Neural progenitor cell (in vitro differentiated cells): Measurements from ENCODE around the gene C11orf42. TPM values are rescaled to one million over a fixed set of nuclear protein-coding genes. Genes with fewer than 3 reads are reported as not detected.

ENCODE experiments used
- DNase-seq: peaks from one replicate; pipeline ENCODE4 v3.0.0-alpha.2; 2016; ENCODE audit warnings: low spot score
- H2AFZ ChIP-seq: fragments of 200-600 bp; sonication (generic); replicated peaks from 2 replicates; pipeline ENCODE4 v1.6.1; 2016; ENCODE audit warnings: antibody characterized with exemption
- H3F3A ChIP-seq: fragments of 200-600 bp; sonication (generic); 2 replicates; pipeline ENCODE4 v1.6.1; 2016; ENCODE audit warnings: antibody characterized with exemption, low read depth
- H3K27ac ChIP-seq: fragments of 200-600 bp; sonication (generic); 2 replicates; pipeline ENCODE4 v1.5.1; 2016; ENCODE audit warnings: mild to moderate bottlenecking
- H3K27me3 ChIP-seq: fragments of 200-600 bp; sonication (generic); 2 replicates; pipeline ENCODE4 v1.6.1; 2016; ENCODE audit warnings: mild to moderate bottlenecking, moderate library complexity
- H3K36me3 ChIP-seq: fragments of 200-600 bp; sonication (generic); 2 replicates; pipeline ENCODE4 v1.5.1; 2016
- H3K4me1 ChIP-seq: fragments of 200-600 bp; sonication (generic); 2 replicates; pipeline ENCODE4 v1.6.1; 2016; ENCODE audit warnings: mixed run types
- H3K4me2 ChIP-seq: fragments of 200-600 bp; sonication (generic); 2 replicates; pipeline ENCODE4 v1.6.1; 2016
- H3K4me3 ChIP-seq: fragments of 200-600 bp; sonication (generic); 2 replicates; pipeline ENCODE4 v1.5.1; 2016
- H3K79me2 ChIP-seq: fragments of 200-600 bp; sonication (generic); 2 replicates; pipeline ENCODE4 v1.6.1; 2016; ENCODE audit warnings: low read depth
- H3K9ac ChIP-seq: fragments of 200-600 bp; sonication (generic); 2 replicates; pipeline ENCODE4 v1.6.1; 2016
- H3K9me3 ChIP-seq: fragments of 200-600 bp; sonication (generic); 2 replicates; pipeline ENCODE4 v1.5.1; 2016; ENCODE audit warnings: low read depth
- H4K20me1 ChIP-seq: fragments of 200-600 bp; sonication (generic); 2 replicates; pipeline ENCODE4 v1.6.1; 2016; ENCODE audit warnings: low read depth
- H3K27ac Mint-ChIP-seq: 3 replicates; pipeline ENCODE4 v1.8.0; 2021; ENCODE audit warnings: mixed read lengths
- H3K27me3 Mint-ChIP-seq: 2 replicates; pipeline ENCODE4 v1.8.0; 2022; ENCODE audit warnings: low read depth, mild to moderate bottlenecking, inconsistent platforms, moderate library complexity, mixed read lengths; ENCODE audit not compliant: insufficient read depth
- H3K36me3 Mint-ChIP-seq: 3 replicates; pipeline ENCODE4 v1.8.0; 2021; ENCODE audit warnings: mixed read lengths
- H3K4me1 Mint-ChIP-seq: 3 replicates; pipeline ENCODE4 v1.8.0; 2021; ENCODE audit warnings: mixed read lengths
- H3K4me3 Mint-ChIP-seq: 3 replicates; pipeline ENCODE4 v1.8.0; 2021; ENCODE audit warnings: mild to moderate bottlenecking, moderate library complexity, mixed read lengths
- H3K9me3 Mint-ChIP-seq: 3 replicates; pipeline ENCODE4 v1.8.0; 2020; ENCODE audit warnings: mixed read lengths
- CTCF ChIP-seq: fragments of 200-600 bp; sonication (generic); IDR thresholded peaks from 2 replicates; pipeline ENCODE4 v1.5.1; 2017; ENCODE audit warnings: antibody characterized with exemption, mild to moderate bottlenecking
- EZH2 ChIP-seq: fragments of 200-600 bp; sonication (generic); IDR thresholded peaks from 2 replicates; pipeline ENCODE4 v1.6.1; 2017; ENCODE audit warnings: antibody characterized with exemption, mild to moderate bottlenecking, moderate library complexity
- EZH2phosphoT487 ChIP-seq: fragments of 200-600 bp; sonication (generic); IDR thresholded peaks from 2 replicates; pipeline ENCODE4 v1.6.1; 2017; ENCODE audit warnings: antibody characterized with exemption
- total RNA-seq: library from RNA; depleted of rRNA; stranded (reverse); fragments of >200 nt; gene quantifications from 2 replicates; pipeline ENCODE4 v1.2.3, GENCODE V29; 2015; ENCODE audit warnings: low replicate concordance

Gene C11orf42
- total RNA-seq, 1 donor from 2014 or later, result not detected

- Mint-ChIP-seq H3K36me3 (peaks cover 17% of the 10 kb centered on the region), H3K9me3 (no peaks in the 10 kb centered on the region), H3K27me3 (no peaks in the 10 kb centered on the region), H3K4me1 (no peaks in the 10 kb centered on the region), H3K4me3 (no peak overlapping the region), H3K27ac (no peak overlapping the region)
- H3K27me3 ChIP-seq, result no peaks in the 10 kb centered on the region
- no peak overlapping the region for H2AFZ ChIP-seq
- no peak overlapping the region for H3K4me2 ChIP-seq
- no peaks in the 10 kb centered on the region for H3K4me1 ChIP-seq
- no peak overlapping the region for H3K9ac ChIP-seq
- H3K4me3 ChIP-seq, result no peak overlapping the region
- no peaks in the 10 kb centered on the region for H3F3A ChIP-seq
- TF ChIP-seq CTCF (no peak), EZH2 (no peak), EZH2phosphoT487 (no peak)
- peaks cover 5% of the 10 kb centered on the region for H3K79me2 ChIP-seq
- H3K9me3 ChIP-seq, result no peaks in the 10 kb centered on the region
- no peaks in the 10 kb centered on the region for H4K20me1 ChIP-seq
- DNase-seq, result no peak
- H3K27ac ChIP-seq, result no peak overlapping the region
- H3K36me3 ChIP-seq, result no peaks in the 10 kb centered on the region
Observed at GRCh38 chr11:6217722-6218121, 12.4 kb downstream of the C11orf42 start.

GRCh38 chr11:6219359-6219758 is 14.0 kb downstream of the C11orf42 start:
- Mint-ChIP-seq H3K9me3 (no peaks in the 10 kb centered on the region), H3K4me3 (no peak overlapping the region), H3K36me3 (peaks cover 19% of the 10 kb centered on the region), H3K27ac (no peak overlapping the region), H3K27me3 (no peaks in the 10 kb centered on the region), H3K4me1 (no peaks in the 10 kb centered on the region)
- Histone ChIP-seq H3K4me2 (no peak overlapping the region), H3K36me3 (no peaks in the 10 kb centered on the region), H3K27ac (no peak overlapping the region), H3K27me3 (no peaks in the 10 kb centered on the region), H2AFZ (no peak overlapping the region), H3K4me1 (no peaks in the 10 kb centered on the region), H3F3A (no peaks in the 10 kb centered on the region), H3K9me3 (no peaks in the 10 kb centered on the region), H3K79me2 (peaks cover 5% of the 10 kb centered on the region), H3K9ac (no peak overlapping the region), H4K20me1 (no peaks in the 10 kb centered on the region), H3K4me3 (no peak overlapping the region)
- no peak for DNase-seq
- TF ChIP-seq EZH2phosphoT487 (no peak), EZH2 (no peak), CTCF (no peak)

- Histone ChIP-seq H3K79me2 (peaks cover 48% of the 10 kb centered on the region), H3K36me3 (no peaks in the 10 kb centered on the region), H3K27ac (no peak overlapping the region), H3K4me1 (no peaks in the 10 kb centered on the region), H3F3A (no peaks in the 10 kb centered on the region), H3K9ac (no peak overlapping the region), H3K9me3 (no peaks in the 10 kb centered on the region), H3K4me2 (no peak overlapping the region), H2AFZ (no peak overlapping the region), H3K27me3 (no peaks in the 10 kb centered on the region), H4K20me1 (peaks cover 17% of the 10 kb centered on the region), H3K4me3 (no peak overlapping the region)
- Mint-ChIP-seq H3K4me1 (no peaks in the 10 kb centered on the region), H3K27me3 (no peaks in the 10 kb centered on the region), H3K36me3 (peaks cover 7% of the 10 kb centered on the region), H3K9me3 (no peaks in the 10 kb centered on the region), H3K4me3 (no peak overlapping the region), H3K27ac (no peak overlapping the region)
- no peak for DNase-seq
- TF ChIP-seq CTCF, result no peak
- no peak for TF ChIP-seq EZH2phosphoT487
- TF ChIP-seq EZH2, result no peak
Observed at GRCh38 chr11:6223854-6224253, 18.5 kb downstream of the C11orf42 start.
